Spleen (tissue), 7 donors: ENCODE results near the gene CEP41.

Experiments used
- CTCF ChIP-seq, 11 experiments: fragments of 200-600 bp in 7 of 11; fragments of 450-650 bp in 4 of 11; sonication (generic) in 4 of 11; IDR thresholded peaks in 8 of 11; conservative IDR thresholded peaks in 3 of 11; 1 replicate in 7 of 11; 2 replicates in 4 of 11; pipeline versions ENCODE4 v1.4.0 to v1.8.0; 2016 to 2021; ENCODE audit warnings: antibody characterized with exemption in 11 of 11, inconsistent platforms in 4 of 11, mild to moderate bottlenecking in 1 of 11
- POLR2A ChIP-seq, 3 donors: fragments of 450-650 bp; IDR thresholded peaks; one replicate each; pipeline ENCODE4 v1.5.1; 2017; ENCODE audit warnings: antibody characterized with exemption in 3 of 3, mild to moderate bottlenecking in 1 of 3
- donor health status: DM: no; HTN: no; CAD: no; lungs with moderate emphysema.
- donor health status: DM: no; HTN: no; CAD: no.
- donor health status: DM: no; HTN: no; CAD: no.

GRCh38 chr7:130489140-130489983 lies 48.5 kb upstream of the CEP41 start:
- TF ChIP-seq CTCF (IDR thresholded peaks at IDR 0.05 in 8 of 11, conservative IDR thresholded peaks at IDR 0.05 in 3 of 11) (no peak), POLR2A (IDR thresholded peaks at IDR 0.05) (no peak)
